Astrocyte (in vitro differentiated cells and primary cell): ENCODE results near the gene TTC7B.

ENCODE experiments used
- EZH2 ChIP-seq: IDR thresholded peaks from 2 replicates; pipeline ENCODE4 v1.6.1; 2012; ENCODE audit warnings: mild to moderate bottlenecking, low read length, inconsistent platforms; ENCODE audit not compliant: insufficient read depth
- TF ChIP-seq, protein P1 (sequence below): IDR thresholded peaks from 2 replicates; pipeline ENCODE4 v1.5.1; 2011; ENCODE audit warnings: low read depth, mild to moderate bottlenecking, inconsistent platforms, low read length, moderate library complexity; ENCODE audit not compliant: insufficient read depth

DNA sequence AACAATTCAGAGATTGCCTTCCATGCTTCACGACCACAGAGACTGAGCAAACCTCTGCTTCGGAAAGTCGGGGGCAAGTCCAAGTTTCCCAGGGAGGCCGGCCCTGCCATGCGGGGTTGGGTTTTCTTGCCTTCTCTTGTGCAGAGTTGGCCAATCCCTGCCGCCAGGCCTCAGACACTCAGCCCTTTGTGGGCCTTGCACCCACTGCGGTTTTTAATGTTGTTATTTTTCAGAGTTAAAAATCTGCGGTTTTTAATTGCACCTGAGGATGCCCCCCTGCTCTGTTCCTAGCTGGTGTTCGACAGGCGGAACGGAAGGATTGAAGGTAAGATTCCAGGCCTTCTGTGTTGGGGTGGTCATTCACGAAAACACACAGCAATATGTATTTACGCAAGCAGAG, 310.7 kb downstream of the TTC7B start:
- TF ChIP-seq, protein P1, sequence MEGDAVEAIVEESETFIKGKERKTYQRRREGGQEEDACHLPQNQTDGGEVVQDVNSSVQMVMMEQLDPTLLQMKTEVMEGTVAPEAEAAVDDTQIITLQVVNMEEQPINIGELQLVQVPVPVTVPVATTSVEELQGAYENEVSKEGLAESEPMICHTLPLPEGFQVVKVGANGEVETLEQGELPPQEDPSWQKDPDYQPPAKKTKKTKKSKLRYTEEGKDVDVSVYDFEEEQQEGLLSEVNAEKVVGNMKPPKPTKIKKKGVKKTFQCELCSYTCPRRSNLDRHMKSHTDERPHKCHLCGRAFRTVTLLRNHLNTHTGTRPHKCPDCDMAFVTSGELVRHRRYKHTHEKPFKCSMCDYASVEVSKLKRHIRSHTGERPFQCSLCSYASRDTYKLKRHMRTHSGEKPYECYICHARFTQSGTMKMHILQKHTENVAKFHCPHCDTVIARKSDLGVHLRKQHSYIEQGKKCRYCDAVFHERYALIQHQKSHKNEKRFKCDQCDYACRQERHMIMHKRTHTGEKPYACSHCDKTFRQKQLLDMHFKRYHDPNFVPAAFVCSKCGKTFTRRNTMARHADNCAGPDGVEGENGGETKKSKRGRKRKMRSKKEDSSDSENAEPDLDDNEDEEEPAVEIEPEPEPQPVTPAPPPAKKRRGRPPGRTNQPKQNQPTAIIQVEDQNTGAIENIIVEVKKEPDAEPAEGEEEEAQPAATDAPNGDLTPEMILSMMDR, result no peak
- TF ChIP-seq EZH2, result no peak
